BJ (cell line): ENCODE results near the gene IL17RE. TPM values are rescaled to one million over a fixed set of nuclear protein-coding genes. Genes with fewer than 3 reads are reported as not detected.

Experiments
- CTCF ChIA-PET: fragments of 350-600 bp; formaldehyde crosslinking; extraction: SDS; loops from one replicate; lab custom pipeline; 2021; ENCODE audit warnings: antibody characterized with exemption, inconsistent platforms; lab: Yijun Ruan, JAX
- POLR2A ChIA-PET: fragments of 300-600 bp; sonication (Branson Sonifier 250); formaldehyde crosslinking; extraction: SDS; loops from one replicate; lab custom pipeline; 2021; ENCODE audit warnings: antibody characterized with exemption; lab: Charles Lee
- DNase-seq: peaks from one replicate; pipeline ENCODE4 v3.0.0-alpha.2; 2011; ENCODE audit warnings: low read depth
- H3K27me3 ChIP-seq: 2 replicates; pipeline ENCODE4 v1.6.0; 2011; ENCODE audit warnings: low read length; ENCODE audit not compliant: control insufficient read depth, insufficient read depth
- H3K36me3 ChIP-seq: 2 replicates; pipeline ENCODE4 v1.5.1; 2011; ENCODE audit warnings: low read length; ENCODE audit not compliant: control insufficient read depth, insufficient read depth
- H3K4me3 ChIP-seq: 2 replicates; pipeline ENCODE4 v1.5.1; 2011; ENCODE audit warnings: low read depth, mild to moderate bottlenecking, control low read depth, low read length
- CTCF ChIP-seq: IDR thresholded peaks from 2 replicates; pipeline ENCODE4 v1.5.1; 2011; ENCODE audit warnings: low read depth, mild to moderate bottlenecking, control low read depth, inconsistent platforms, low read length, moderate library complexity; ENCODE audit not compliant: insufficient read depth
- polyA plus RNA-seq: library from polyadenylated mRNA; depleted of rRNA; stranded (reverse); fragments of >200 nt; gene quantifications from 2 replicates; pipeline ENCODE4 v1.2.3, GENCODE V29; 2011

The IL17RE gene
- polyA plus RNA-seq, 1 experiment, result 4.0 TPM

GRCh38 chr3:9911863-9912262, 9.2 kb downstream of the IL17RE start:
- no peaks in the 10 kb centered on the region for H3K27me3 ChIP-seq
- peaks cover under 1% of the 10 kb centered on the region; the same call in 1 of the 2 replicates for H3K36me3 ChIP-seq
- POLR2A ChIA-PET, result interaction anchor here (0.7 kb wide), 1 partner anchor 1793 kb away, joined by 3 read pairs; no protein-coding TSS in a partner anchor
- DNase-seq, result no peak
- TF ChIP-seq CTCF, result no peak
- no peak overlapping the region for H3K4me3 ChIP-seq
- CTCF ChIA-PET, result interaction anchor here (1.4 kb wide), 1 partner anchor 9 kb away, joined by 9 read pairs; the partner anchor contains the start of gene IL17RE

GRCh38 chr3:9912294-9912935, 9.8 kb downstream of the IL17RE start:
- no peaks in the 10 kb centered on the region for H3K36me3 ChIP-seq
- POLR2A ChIA-PET, result interaction anchor here (0.7 kb wide), 1 partner anchor 1792 kb away, joined by 3 read pairs; no protein-coding TSS in a partner anchor
- no peak for TF ChIP-seq CTCF
- H3K27me3 ChIP-seq, result no peaks in the 10 kb centered on the region
- no peak overlapping the region for H3K4me3 ChIP-seq
- DNase-seq, result no peak
- CTCF ChIA-PET, result interaction anchor here (1.2 to 1.4 kb wide), 3 partner anchors 10 to 28 kb away, joined by 4 to 9 read pairs (median 5); partner anchors contain the start of genes CRELD1 and IL17RE

- Histone ChIP-seq H3K27me3 (no peaks in the 10 kb centered on the region), H3K36me3 (no peaks in the 10 kb centered on the region), H3K4me3 (no peak overlapping the region)
- ChIA-PET CTCF (interaction anchor here (1.5 to 2.8 kb wide), 3 partner anchors 8 to 70 kb away, joined by 3 to 10 read pairs (median 4); partner anchors contain the start of gene RPUSD3), POLR2A (no interaction called here)
- no peak for DNase-seq
- no peak for TF ChIP-seq CTCF
Measured at GRCh38 chr3:9913601-9914000, 11.0 kb downstream of the IL17RE start.

- TF ChIP-seq CTCF, result no peak
- Histone ChIP-seq H3K27me3 (no peaks in the 10 kb centered on the region), H3K36me3 (no peaks in the 10 kb centered on the region), H3K4me3 (no peak overlapping the region)
- CTCF ChIA-PET, result interaction anchor here (0.6 to 2.8 kb wide), 5 partner anchors 8 to 1260 kb away, joined by 3 to 10 read pairs (median 3); partner anchors contain the start of genes IL17RE and RPUSD3
- POLR2A ChIA-PET, result no interaction called here
- DNase-seq, result no peak
Measured at GRCh38 chr3:9914011-9914410, 11.4 kb downstream of the IL17RE start.

- CTCF ChIA-PET, result interaction anchor here (0.6 to 2.8 kb wide), 5 partner anchors 9 to 1259 kb away, joined by 3 to 10 read pairs (median 3); partner anchors contain the start of genes IL17RE and RPUSD3
- Histone ChIP-seq H3K27me3 (no peaks in the 10 kb centered on the region), H3K4me3 (peak overlapping the region; percentile 40), H3K36me3 (no peaks in the 10 kb centered on the region)
- no peak for TF ChIP-seq CTCF
- no peak for DNase-seq
- POLR2A ChIA-PET, result no interaction called here
Measured at GRCh38 chr3:9914559-9915253, 12.1 kb downstream of the IL17RE start.
